ENCODE data around the gene TPRN. TPM values are rescaled to one million over a fixed set of nuclear protein-coding genes. Genes with fewer than 3 reads are reported as not detected.

The TPRN gene
- total and polyA plus RNA-seq, 2 experiments from 2014 or later, result 6.4 to 29.2 TPM

GRCh38 chr9:137173796-137174664 is 26.5 kb downstream of the TPRN start (continued):
- TF ChIP-seq ZNF462 (CRISPR knock-in tag; IDR thresholded peaks at IDR 0.05) (no peak), REST (IDR thresholded peaks at IDR 0.05; ENCODE audit: unreplicated experiment) (no peak), ZNF331 (CRISPR knock-in tag; IDR thresholded peaks at IDR 0.05; ENCODE audit: low read depth) (no peak), STAT1 (IDR thresholded peaks at IDR 0.05; ENCODE audit: unreplicated experiment) (no peak), JUNB (IDR thresholded peaks at IDR 0.05; ENCODE audit: unreplicated experiment) (no peak), EZH2 (IDR thresholded peaks at IDR 0.05; ENCODE audit: low read depth, unreplicated experiment) (no peak), EZH2phosphoT487 (IDR thresholded peaks at IDR 0.05; ENCODE audit: unreplicated experiment) (no peak), CREB1 (CRISPR knock-in tag; IDR thresholded peaks at IDR 0.05; ENCODE audit: low read depth) (no peak)

Measured in GM23338 (cell line).